Neural progenitor cell (in vitro differentiated cells): ENCODE measurements around the gene GOLIM4. TPM values are rescaled to one million over a fixed set of nuclear protein-coding genes. Genes with fewer than 3 reads are reported as not detected.

Source experiments
- DNase-seq: peaks from one replicate; pipeline ENCODE4 v3.0.0-alpha.2; 2016; ENCODE audit warnings: low spot score
- H2AFZ ChIP-seq: fragments of 200-600 bp; sonication (generic); replicated peaks from 2 replicates; pipeline ENCODE4 v1.6.1; 2016; ENCODE audit warnings: antibody characterized with exemption
- H3F3A ChIP-seq: fragments of 200-600 bp; sonication (generic); 2 replicates; pipeline ENCODE4 v1.6.1; 2016; ENCODE audit warnings: antibody characterized with exemption, low read depth
- H3K27ac ChIP-seq: fragments of 200-600 bp; sonication (generic); 2 replicates; pipeline ENCODE4 v1.5.1; 2016; ENCODE audit warnings: mild to moderate bottlenecking
- H3K27me3 ChIP-seq: fragments of 200-600 bp; sonication (generic); 2 replicates; pipeline ENCODE4 v1.6.1; 2016; ENCODE audit warnings: mild to moderate bottlenecking, moderate library complexity
- H3K36me3 ChIP-seq: fragments of 200-600 bp; sonication (generic); 2 replicates; pipeline ENCODE4 v1.5.1; 2016
- H3K4me1 ChIP-seq: fragments of 200-600 bp; sonication (generic); 2 replicates; pipeline ENCODE4 v1.6.1; 2016; ENCODE audit warnings: mixed run types
- H3K4me2 ChIP-seq: fragments of 200-600 bp; sonication (generic); 2 replicates; pipeline ENCODE4 v1.6.1; 2016
- H3K4me3 ChIP-seq: fragments of 200-600 bp; sonication (generic); 2 replicates; pipeline ENCODE4 v1.5.1; 2016
- H3K79me2 ChIP-seq: fragments of 200-600 bp; sonication (generic); 2 replicates; pipeline ENCODE4 v1.6.1; 2016; ENCODE audit warnings: low read depth
- H3K9ac ChIP-seq: fragments of 200-600 bp; sonication (generic); 2 replicates; pipeline ENCODE4 v1.6.1; 2016
- H3K9me3 ChIP-seq: fragments of 200-600 bp; sonication (generic); 2 replicates; pipeline ENCODE4 v1.5.1; 2016; ENCODE audit warnings: low read depth
- H4K20me1 ChIP-seq: fragments of 200-600 bp; sonication (generic); 2 replicates; pipeline ENCODE4 v1.6.1; 2016; ENCODE audit warnings: low read depth
- H3K27ac Mint-ChIP-seq: 3 replicates; pipeline ENCODE4 v1.8.0; 2021; ENCODE audit warnings: mixed read lengths
- H3K27me3 Mint-ChIP-seq: 2 replicates; pipeline ENCODE4 v1.8.0; 2022; ENCODE audit warnings: low read depth, mild to moderate bottlenecking, inconsistent platforms, moderate library complexity, mixed read lengths; ENCODE audit not compliant: insufficient read depth
- H3K36me3 Mint-ChIP-seq: 3 replicates; pipeline ENCODE4 v1.8.0; 2021; ENCODE audit warnings: mixed read lengths
- H3K4me1 Mint-ChIP-seq: 3 replicates; pipeline ENCODE4 v1.8.0; 2021; ENCODE audit warnings: mixed read lengths
- H3K4me3 Mint-ChIP-seq: 3 replicates; pipeline ENCODE4 v1.8.0; 2021; ENCODE audit warnings: mild to moderate bottlenecking, moderate library complexity, mixed read lengths
- H3K9me3 Mint-ChIP-seq: 3 replicates; pipeline ENCODE4 v1.8.0; 2020; ENCODE audit warnings: mixed read lengths
- CTCF ChIP-seq: fragments of 200-600 bp; sonication (generic); IDR thresholded peaks from 2 replicates; pipeline ENCODE4 v1.5.1; 2017; ENCODE audit warnings: antibody characterized with exemption, mild to moderate bottlenecking
- EZH2 ChIP-seq: fragments of 200-600 bp; sonication (generic); IDR thresholded peaks from 2 replicates; pipeline ENCODE4 v1.6.1; 2017; ENCODE audit warnings: antibody characterized with exemption, mild to moderate bottlenecking, moderate library complexity
- EZH2phosphoT487 ChIP-seq: fragments of 200-600 bp; sonication (generic); IDR thresholded peaks from 2 replicates; pipeline ENCODE4 v1.6.1; 2017; ENCODE audit warnings: antibody characterized with exemption
- total RNA-seq: library from RNA; depleted of rRNA; stranded (reverse); fragments of >200 nt; gene quantifications from 2 replicates; pipeline ENCODE4 v1.2.3, GENCODE V29; 2015; ENCODE audit warnings: low replicate concordance

Gene GOLIM4
- total RNA-seq, 1 donor from 2014 or later = 22.9 TPM

GRCh38 chr3:167989066-167989465 lies 106.7 kb downstream of the GOLIM4 start:
- Histone ChIP-seq H3K9ac (no peak overlapping the region), H3K4me3 (no peak overlapping the region), H3K27me3 (no peaks in the 10 kb centered on the region), H3K4me2 (no peak overlapping the region), H4K20me1 (no peaks in the 10 kb centered on the region), H2AFZ (no peak overlapping the region), H3K27ac (no peak overlapping the region), H3K36me3 (no peaks in the 10 kb centered on the region), H3K4me1 (no peaks in the 10 kb centered on the region), H3K9me3 (no peaks in the 10 kb centered on the region), H3K79me2 (no peaks in the 10 kb centered on the region), H3F3A (no peaks in the 10 kb centered on the region)
- no peaks in the 10 kb centered on the region for H3K4me1 Mint-ChIP-seq
- DNase-seq = no peak
- no peaks in the 10 kb centered on the region for H3K36me3 Mint-ChIP-seq
- no peak overlapping the region for H3K4me3 Mint-ChIP-seq
- peaks cover 2% of the 10 kb centered on the region for H3K27me3 Mint-ChIP-seq
- no peaks in the 10 kb centered on the region for H3K9me3 Mint-ChIP-seq
- no peak overlapping the region for H3K27ac Mint-ChIP-seq
- no peak for TF ChIP-seq EZH2

GRCh38 chr3:167983583-167983982 lies 112.1 kb downstream of the GOLIM4 start:
- no peaks in the 10 kb centered on the region for H3K36me3 ChIP-seq
- H3K36me3 Mint-ChIP-seq = no peaks in the 10 kb centered on the region
- H3K4me1 ChIP-seq = no peaks in the 10 kb centered on the region
- H3K4me3 Mint-ChIP-seq = no peak overlapping the region
- no peak overlapping the region for H3K27ac Mint-ChIP-seq
- no peaks in the 10 kb centered on the region for H3K9me3 Mint-ChIP-seq
- H3K79me2 ChIP-seq = no peaks in the 10 kb centered on the region
- no peaks in the 10 kb centered on the region for H3K27me3 ChIP-seq
- no peak overlapping the region for H2AFZ ChIP-seq
- no peaks in the 10 kb centered on the region for H3K4me1 Mint-ChIP-seq
- H3F3A ChIP-seq = no peaks in the 10 kb centered on the region
- H4K20me1 ChIP-seq = no peaks in the 10 kb centered on the region
- no peaks in the 10 kb centered on the region for H3K27me3 Mint-ChIP-seq
- DNase-seq = no peak
- H3K27ac ChIP-seq = no peak overlapping the region
- H3K4me2 ChIP-seq = no peak overlapping the region
- H3K9me3 ChIP-seq = no peaks in the 10 kb centered on the region
- no peak overlapping the region for H3K4me3 ChIP-seq
- no peak overlapping the region for H3K9ac ChIP-seq
- no peak for TF ChIP-seq EZH2phosphoT487
- no peak for TF ChIP-seq CTCF
- no peak for TF ChIP-seq EZH2

- H3K4me1 ChIP-seq = no peaks in the 10 kb centered on the region
- H3K9me3 ChIP-seq = no peaks in the 10 kb centered on the region
- no peaks in the 10 kb centered on the region for H3F3A ChIP-seq
- no peaks in the 10 kb centered on the region for H3K27me3 Mint-ChIP-seq
- no peak overlapping the region for H3K27ac Mint-ChIP-seq
- no peaks in the 10 kb centered on the region for H4K20me1 ChIP-seq
- H3K79me2 ChIP-seq = no peaks in the 10 kb centered on the region
- no peaks in the 10 kb centered on the region for H3K4me1 Mint-ChIP-seq
- TF ChIP-seq EZH2 (no peak), CTCF (no peak), EZH2phosphoT487 (no peak)
- no peak overlapping the region for H3K4me3 ChIP-seq
- no peak overlapping the region for H2AFZ ChIP-seq
- no peaks in the 10 kb centered on the region for H3K36me3 ChIP-seq
- no peak overlapping the region for H3K4me2 ChIP-seq
- H3K27me3 ChIP-seq = no peaks in the 10 kb centered on the region
- no peak overlapping the region for H3K27ac ChIP-seq
- no peak overlapping the region for H3K9ac ChIP-seq
- no peaks in the 10 kb centered on the region for H3K36me3 Mint-ChIP-seq
- no peak for DNase-seq
- no peak overlapping the region for H3K4me3 Mint-ChIP-seq
- H3K9me3 Mint-ChIP-seq = no peaks in the 10 kb centered on the region
Measured at GRCh38 chr3:167978486-167978885, 117.2 kb downstream of the GOLIM4 start.

GRCh38 chr3:167978071-167978470 lies 117.7 kb downstream of the GOLIM4 start:
- Mint-ChIP-seq H3K36me3 (no peaks in the 10 kb centered on the region), H3K27ac (no peak overlapping the region), H3K4me3 (no peak overlapping the region), H3K4me1 (no peaks in the 10 kb centered on the region), H3K9me3 (no peaks in the 10 kb centered on the region), H3K27me3 (no peaks in the 10 kb centered on the region)
- Histone ChIP-seq H3K36me3 (no peaks in the 10 kb centered on the region), H3F3A (no peaks in the 10 kb centered on the region), H3K79me2 (no peaks in the 10 kb centered on the region), H3K27ac (no peak overlapping the region), H3K4me3 (no peak overlapping the region), H3K4me2 (no peak overlapping the region), H2AFZ (no peak overlapping the region), H4K20me1 (no peaks in the 10 kb centered on the region), H3K9me3 (no peaks in the 10 kb centered on the region), H3K27me3 (no peaks in the 10 kb centered on the region), H3K4me1 (no peaks in the 10 kb centered on the region), H3K9ac (no peak overlapping the region)
- TF ChIP-seq EZH2 (no peak), EZH2phosphoT487 (no peak), CTCF (no peak)
- DNase-seq = no peak
